K562 (cell line): ENCODE results near the gene ADSS1. TPM values are rescaled to one million over a fixed set of nuclear protein-coding genes. Genes with fewer than 3 reads are reported as not detected.

Source experiments
- ARID3A ChIP-seq: IDR thresholded peaks from 2 replicates; pipeline ENCODE4 v1.6.1; 2012; ENCODE audit warnings: low read depth, low read length, improper control_type of control experiment, borderline replicate concordance
- BCOR ChIP-seq: fragments of 450-650 bp; IDR thresholded peaks from 2 replicates; pipeline ENCODE4 v1.6.1; 2016
- CREM ChIP-seq: IDR thresholded peaks from 2 replicates; pipeline ENCODE4 v1.6.1; 2014; ENCODE audit warnings: antibody characterized with exemption, low read depth
- FOXP4 ChIP-seq: sonication (generic); formaldehyde crosslinking; IDR thresholded peaks from 2 replicates; pipeline ENCODE4 v1.8.0; 2022; ENCODE audit warnings: mild to moderate bottlenecking, missing genetic modification reagents, borderline replicate concordance
- KLF10 ChIP-seq: fragments of 250-450 bp; sonication (Bioruptor Pico); IDR thresholded peaks from 2 replicates; pipeline ENCODE4 v1.6.1; 2021; ENCODE audit warnings: matching md5 sums
- MEF2D ChIP-seq: conservative IDR thresholded peaks from 2 replicates; pipeline ENCODE4 v1.6.1; 2016; ENCODE audit warnings: low read depth, missing genetic modification characterization, missing compliant biosample characterization
- POLR3A ChIP-seq: IDR thresholded peaks from 2 replicates; pipeline ENCODE4 v1.6.1; 2011; ENCODE audit warnings: borderline replicate concordance, mild to moderate bottlenecking, moderate library complexity; ENCODE audit not compliant: insufficient read length, insufficient read depth; ENCODE audit errors: extremely low read depth
- PRMT5 ChIP-seq: sonication (generic); formaldehyde crosslinking; IDR thresholded peaks from 2 replicates; pipeline ENCODE4 v1.5.0; 2020; ENCODE audit warnings: missing genetic modification reagents
- RFX5 ChIP-seq: IDR thresholded peaks from 2 replicates; pipeline ENCODE4 v1.6.1; 2011; ENCODE audit warnings: low read depth, mild to moderate bottlenecking, improper control_type of control experiment, low read length
- ZBTB11 ChIP-seq, 3 experiments: fragments of 200-800 bp in 1 of 3; fragments of 250-450 bp in 1 of 3; fragments of 450-650 bp in 1 of 3; sonication (Bioruptor Pico) in 1 of 3; sonication (Bioruptor generic) in 1 of 3; formaldehyde crosslinking in 1 of 3; IDR thresholded peaks; 2 replicates each; pipeline versions ENCODE4 v1.6.1 to v1.8.0; 2016 to 2022; ENCODE audit warnings: mild to moderate bottlenecking in 2 of 3, missing genetic modification characterization in 2 of 3, missing compliant biosample characterization in 1 of 3, moderate library complexity in 1 of 3
- ZNF165 ChIP-seq: fragments of 250-450 bp; sonication (Bioruptor Pico); IDR thresholded peaks from 2 replicates; pipeline ENCODE4 v1.4.0; 2020; ENCODE audit warnings: borderline replicate concordance
- ZNF408 ChIP-seq: fragments of 250-450 bp; sonication (Bioruptor Pico); IDR thresholded peaks from 2 replicates; pipeline ENCODE4 v1.4.0; 2020; ENCODE audit warnings: low read depth, mild to moderate bottlenecking, moderate library complexity
- ZNF436 ChIP-seq: fragments of 250-450, 450-650 bp; sonication (Bioruptor Pico); formaldehyde crosslinking; IDR thresholded peaks from 2 replicates; pipeline ENCODE4 v1.7.0; 2020; ENCODE audit warnings: mild to moderate bottlenecking
- ZNF644 ChIP-seq: fragments of 200-800 bp; sonication (Bioruptor generic); IDR thresholded peaks from 2 replicates; pipeline ENCODE4 v1.6.1; 2016; ENCODE audit warnings: low read depth, missing genetic modification characterization, missing compliant biosample characterization
- polyA plus RNA-seq, 8 experiments: library from polyadenylated mRNA; depleted of rRNA in 4 of 8; stranded (reverse) in 5 of 8; unstranded in 3 of 8; fragments of >200 nt; fragmentation: Nextera tagmentation in 2 of 8; fragmentation: Illumina TruSeq in 1 of 8; extraction: Ambion mirVana in 2 of 8; extraction: Trizol in 1 of 8; gene quantifications; 2 replicates each; pipeline versions ENCODE4 v1.2.1 to v1.2.3, GENCODE V29; 2011 to 2014; ENCODE audit warnings: inconsistent platforms in 1 of 8, missing spikeins in 1 of 8
- total RNA-seq, 7 experiments: library from RNA; depleted of rRNA in 6 of 7; stranded (reverse); fragments of >200 nt in 6 of 7; fragmentation: Illumina TruSeq in 2 of 7; extraction: Trizol in 2 of 7; gene quantifications; 2 replicates each; pipeline versions ENCODE4 v1.2.1 to v1.2.3, GENCODE V29; 2011 to 2021; ENCODE audit warnings: low replicate concordance in 1 of 7
- TF ChIP-seq, protein P1 (sequence below): fragments of 250-450 bp; sonication (Bioruptor Pico); IDR thresholded peaks from 2 replicates; pipeline ENCODE4 v1.5.0; 2020; ENCODE audit warnings: mild to moderate bottlenecking
- TF ChIP-seq, protein P2 (sequence below): fragments of 450-650 bp; IDR thresholded peaks from 2 replicates; pipeline ENCODE4 v1.6.1; 2016; ENCODE audit warnings: missing biosample characterization, missing genetic modification characterization

Gene ADSS1
- total and polyA plus RNA-seq, 9 of the 15 experiments (the other 6 are each of a cell fraction or from before 2014, with no cell fraction given) = 0.53 to 5.9 (median 3.9) TPM

- TF ChIP-seq FOXP4 (CRISPR knock-in tag) (no peak), MEF2D (tag) (no peak), ZBTB11 (CRISPR knock-in tag; IDR thresholded peaks at IDR 0.05) (no peak), ARID3A (no peak), ZNF644 (tag) (no peak), RFX5 (no peak), ZNF436 (no peak), POLR3A (no peak), ZNF408 (CRISPR knock-in tag) (no peak), ZNF165 (CRISPR knock-in tag) (no peak), PRMT5 (CRISPR knock-in tag) (no peak), BCOR (no peak), KLF10 (CRISPR knock-in tag) (no peak), CREM (0 out of 2 replicates have a peak, but pooled peaks have one; percentile 24)
- TF ChIP-seq, protein P1, sequence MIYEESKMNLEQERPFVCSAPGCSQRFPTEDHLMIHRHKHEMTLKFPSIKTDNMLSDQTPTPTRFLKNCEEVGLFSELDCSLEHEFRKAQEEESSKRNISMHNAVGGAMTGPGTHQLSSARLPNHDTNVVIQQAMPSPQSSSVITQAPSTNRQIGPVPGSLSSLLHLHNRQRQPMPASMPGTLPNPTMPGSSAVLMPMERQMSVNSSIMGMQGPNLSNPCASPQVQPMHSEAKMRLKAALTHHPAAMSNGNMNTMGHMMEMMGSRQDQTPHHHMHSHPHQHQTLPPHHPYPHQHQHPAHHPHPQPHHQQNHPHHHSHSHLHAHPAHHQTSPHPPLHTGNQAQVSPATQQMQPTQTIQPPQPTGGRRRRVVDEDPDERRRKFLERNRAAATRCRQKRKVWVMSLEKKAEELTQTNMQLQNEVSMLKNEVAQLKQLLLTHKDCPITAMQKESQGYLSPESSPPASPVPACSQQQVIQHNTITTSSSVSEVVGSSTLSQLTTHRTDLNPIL (CRISPR knock-in tag) = no peak
- TF ChIP-seq, protein P2, sequence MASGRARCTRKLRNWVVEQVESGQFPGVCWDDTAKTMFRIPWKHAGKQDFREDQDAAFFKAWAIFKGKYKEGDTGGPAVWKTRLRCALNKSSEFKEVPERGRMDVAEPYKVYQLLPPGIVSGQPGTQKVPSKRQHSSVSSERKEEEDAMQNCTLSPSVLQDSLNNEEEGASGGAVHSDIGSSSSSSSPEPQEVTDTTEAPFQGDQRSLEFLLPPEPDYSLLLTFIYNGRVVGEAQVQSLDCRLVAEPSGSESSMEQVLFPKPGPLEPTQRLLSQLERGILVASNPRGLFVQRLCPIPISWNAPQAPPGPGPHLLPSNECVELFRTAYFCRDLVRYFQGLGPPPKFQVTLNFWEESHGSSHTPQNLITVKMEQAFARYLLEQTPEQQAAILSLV (tag) = no peak
Observed at GRCh38 chr14:104723651-104724406, at the start of gene ADSS1 (continued).
